ENCODE results near the gene CALHM3.

The CALHM3 gene

GRCh38 chr10:103440416-103440815 lies 38.6 kb downstream of the CALHM3 start:
- DNase-seq (no peak), ATAC-seq (ENCODE audit: insufficient read depth, low read depth) (0 out of 3 replicates have a peak, but pooled peaks have one; percentile 22)
- no peak for TF ChIP-seq EZH2 (IDR thresholded peaks at IDR 0.05; ENCODE audit: borderline replicate concordance, low read depth, low read length, severe bottlenecking)
- Histone ChIP-seq H3K9ac (ENCODE audit: low read depth, low read length) (no peak overlapping the region), H2AFZ (ENCODE audit: low read depth, low read length) (no peak overlapping the region), H4K20me1 (ENCODE audit: insufficient read depth, low read length) (peaks cover 12% of the 10 kb centered on the region; the same call in 1 of the 2 replicates), H3K4me1 (ENCODE audit: insufficient read depth, low read length) (no peaks in the 10 kb centered on the region), H3K79me2 (ENCODE audit: insufficient read depth, low read length) (no peaks in the 10 kb centered on the region), H3K4me3 (ENCODE audit: low read depth in 1 of 2, low read length in 2 of 2) (no peak overlapping the region), H3K4me2 (ENCODE audit: insufficient read depth, low read length) (no peak overlapping the region), H3K36me3 (ENCODE audit: insufficient read depth, low read length) (peaks cover 95% of the 10 kb centered on the region), H3K27ac (ENCODE audit: low read length) (no peak overlapping the region), H3K27me3 (ENCODE audit: insufficient read depth, low read length, poor library complexity) (no peaks in the 10 kb centered on the region), H3K9me3 (ENCODE audit: insufficient read depth, low read length, severe bottlenecking) (no peaks in the 10 kb centered on the region)

GRCh38 chr10:103439776-103440175 lies 39.3 kb downstream of the CALHM3 start:
- 0 out of 2 replicates have a peak, but pooled peaks cover 1% of the 10 kb centered on the region for H3K79me2 ChIP-seq (ENCODE audit: insufficient read depth, low read length)
- no peaks in the 10 kb centered on the region for H3K27me3 ChIP-seq (ENCODE audit: insufficient read depth, low read length, poor library complexity)
- H3K9me3 ChIP-seq (ENCODE audit: insufficient read depth, low read length, severe bottlenecking): no peaks in the 10 kb centered on the region
- no peak overlapping the region for H3K27ac ChIP-seq (ENCODE audit: low read length)
- H3K9ac ChIP-seq (ENCODE audit: low read depth, low read length): no peak overlapping the region
- no peak for DNase-seq
- no peak overlapping the region for H2AFZ ChIP-seq (ENCODE audit: low read depth, low read length)
- TF ChIP-seq CTCF (IDR thresholded peaks at IDR 0.05; ENCODE audit: borderline replicate concordance, extremely low read depth, low read length, poor library complexity, severe bottlenecking) (no peak), EZH2 (IDR thresholded peaks at IDR 0.05; ENCODE audit: borderline replicate concordance, low read depth, low read length, severe bottlenecking) (no peak)
- no peak overlapping the region for H3K4me3 ChIP-seq (ENCODE audit: low read depth in 1 of 2, low read length in 2 of 2)
- H3K4me2 ChIP-seq (ENCODE audit: insufficient read depth, low read length): no peak overlapping the region
- no peak for ATAC-seq (ENCODE audit: insufficient read depth, low read depth)
- H3K4me1 ChIP-seq (ENCODE audit: insufficient read depth, low read length): no peaks in the 10 kb centered on the region
- H3K36me3 ChIP-seq (ENCODE audit: insufficient read depth, low read length): peaks cover 94% of the 10 kb centered on the region
- H4K20me1 ChIP-seq (ENCODE audit: insufficient read depth, low read length): peaks cover 10% of the 10 kb centered on the region; the same call in 1 of the 2 replicates

- Histone ChIP-seq H3K4me3 (ENCODE audit: low read depth in 1 of 2, low read length in 2 of 2) (no peak overlapping the region), H3K9ac (ENCODE audit: low read depth, low read length) (no peak overlapping the region), H3K36me3 (ENCODE audit: insufficient read depth, low read length) (peaks cover 87% of the 10 kb centered on the region), H3K27ac (ENCODE audit: low read length) (no peak overlapping the region), H3K4me1 (ENCODE audit: insufficient read depth, low read length) (peaks cover 17% of the 10 kb centered on the region), H3K9me3 (ENCODE audit: insufficient read depth, low read length, severe bottlenecking) (no peaks in the 10 kb centered on the region), H3K4me2 (ENCODE audit: insufficient read depth, low read length) (no peak overlapping the region), H4K20me1 (ENCODE audit: insufficient read depth, low read length) (peaks cover 8% of the 10 kb centered on the region; the same call in 1 of the 2 replicates), H3K27me3 (ENCODE audit: insufficient read depth, low read length, poor library complexity) (no peaks in the 10 kb centered on the region), H3K79me2 (ENCODE audit: insufficient read depth, low read length) (0 out of 2 replicates have a peak, but pooled peaks cover 1% of the 10 kb centered on the region), H2AFZ (ENCODE audit: low read depth, low read length) (no peak overlapping the region)
- TF ChIP-seq EZH2 (IDR thresholded peaks at IDR 0.05; ENCODE audit: borderline replicate concordance, low read depth, low read length, severe bottlenecking): no peak
- no peak for TF ChIP-seq CTCF (IDR thresholded peaks at IDR 0.05; ENCODE audit: borderline replicate concordance, extremely low read depth, low read length, poor library complexity, severe bottlenecking)
- ATAC-seq (ENCODE audit: insufficient read depth, low read depth) (no peak), DNase-seq (no peak)
Observed at GRCh38 chr10:103433858-103434257, 45.2 kb downstream of the CALHM3 start.

- Histone ChIP-seq H3K27me3 (ENCODE audit: insufficient read depth, low read length, poor library complexity) (no peaks in the 10 kb centered on the region), H3K4me1 (ENCODE audit: insufficient read depth, low read length) (peaks cover 21% of the 10 kb centered on the region), H4K20me1 (ENCODE audit: insufficient read depth, low read length) (peaks cover 3% of the 10 kb centered on the region; the same call in 1 of the 2 replicates), H3K9me3 (ENCODE audit: insufficient read depth, low read length, severe bottlenecking) (no peaks in the 10 kb centered on the region), H3K9ac (ENCODE audit: low read depth, low read length) (no peak overlapping the region), H2AFZ (ENCODE audit: low read depth, low read length) (no peak overlapping the region), H3K79me2 (ENCODE audit: insufficient read depth, low read length) (0 out of 2 replicates have a peak, but pooled peaks cover 1% of the 10 kb centered on the region), H3K4me2 (ENCODE audit: insufficient read depth, low read length) (no peak overlapping the region), H3K4me3 (ENCODE audit: low read depth in 1 of 2, low read length in 2 of 2) (no peak overlapping the region), H3K36me3 (ENCODE audit: insufficient read depth, low read length) (peaks cover 86% of the 10 kb centered on the region), H3K27ac (ENCODE audit: low read length) (no peak overlapping the region)
- DNase-seq (no peak), ATAC-seq (ENCODE audit: insufficient read depth, low read depth) (no peak)
- TF ChIP-seq EZH2 (IDR thresholded peaks at IDR 0.05; ENCODE audit: borderline replicate concordance, low read depth, low read length, severe bottlenecking) (no peak), CTCF (IDR thresholded peaks at IDR 0.05; ENCODE audit: borderline replicate concordance, extremely low read depth, low read length, poor library complexity, severe bottlenecking) (no peak)
Observed at GRCh38 chr10:103431902-103432301, 47.1 kb downstream of the CALHM3 start.

Measured in DND-41 (cell line).